ENCODE measurements around the gene PPP1R1C. TPM values are rescaled to one million over a fixed set of nuclear protein-coding genes. Genes with fewer than 3 reads are reported as not detected.

Gene PPP1R1C
- total RNA-seq, 1 donor from 2014 or later, result not detected

- Histone ChIP-seq H3K9me3 (no peaks in the 10 kb centered on the region), H3K4me3 (no peak overlapping the region), H3K4me1 (no peaks in the 10 kb centered on the region), H3K27me3 (no peaks in the 10 kb centered on the region), H3K36me3 (no peaks in the 10 kb centered on the region), H3K27ac (no peak overlapping the region)
- intact Hi-C loops (cut with DNase I), result no loop called here
- TF ChIP-seq POLR2A (IDR thresholded peaks at IDR 0.05), result no peak
- no peak for DNase-seq (ENCODE audit: extremely low spot score in 2 of 2)
Observed at GRCh38 chr2:181970160-181970794, 15.4 kb upstream of the PPP1R1C start.

GRCh38 chr2:181971032-181971431 lies 14.6 kb upstream of the PPP1R1C start:
- TF ChIP-seq CTCF (IDR thresholded peaks at IDR 0.05) (no peak), POLR2AphosphoS5 (IDR thresholded peaks at IDR 0.05; ENCODE audit: insufficient read depth in 1 of 2, low read depth in 1 of 2) (no peak), POLR2A (IDR thresholded peaks at IDR 0.05) (no peak)
- Histone ChIP-seq H3K27ac (no peak overlapping the region), H3K9me3 (no peaks in the 10 kb centered on the region), H3K4me1 (no peaks in the 10 kb centered on the region), H3K27me3 (no peaks in the 10 kb centered on the region), H3K36me3 (no peaks in the 10 kb centered on the region), H3K4me3 (no peak overlapping the region)
- DNase-seq (ENCODE audit: extremely low spot score in 2 of 2), result no peak
- intact Hi-C loops (cut with DNase I), result no loop called here

- TF ChIP-seq CTCF (IDR thresholded peaks at IDR 0.05) (no peak), POLR2AphosphoS5 (IDR thresholded peaks at IDR 0.05; ENCODE audit: insufficient read depth in 1 of 2, low read depth in 1 of 2) (no peak), POLR2A (IDR thresholded peaks at IDR 0.05) (no peak)
- intact Hi-C loops (cut with DNase I), result no loop called here
- no peaks in the 10 kb centered on the region for H3K27me3 ChIP-seq
Observed at GRCh38 chr2:181972431-181973170, 13.1 kb upstream of the PPP1R1C start.

GRCh38 chr2:181973171-181973783 lies 12.4 kb upstream of the PPP1R1C start:
- Histone ChIP-seq H3K27ac (no peak overlapping the region), H3K9me3 (no peaks in the 10 kb centered on the region), H3K27me3 (no peaks in the 10 kb centered on the region), H3K4me3 (no peak overlapping the region), H3K36me3 (no peaks in the 10 kb centered on the region), H3K4me1 (no peaks in the 10 kb centered on the region)
- DNase-seq (ENCODE audit: extremely low spot score in 2 of 2), result no peak
- intact Hi-C loops (cut with DNase I), result no loop called here
- TF ChIP-seq POLR2AphosphoS5 (IDR thresholded peaks at IDR 0.05; ENCODE audit: insufficient read depth in 1 of 2, low read depth in 1 of 2) (no peak), POLR2A (IDR thresholded peaks at IDR 0.05) (no peak), CTCF (IDR thresholded peaks at IDR 0.05) (no peak)

More at GRCh38 chr2:181972431-181973170, 13.1 kb upstream of the PPP1R1C start:
- H3K9me3 ChIP-seq, result no peaks in the 10 kb centered on the region
- no peak for DNase-seq (ENCODE audit: extremely low spot score in 2 of 2)
- H3K27ac ChIP-seq, result no peak overlapping the region
- no peaks in the 10 kb centered on the region for H3K36me3 ChIP-seq
- no peak overlapping the region for H3K4me3 ChIP-seq
- H3K4me1 ChIP-seq, result no peaks in the 10 kb centered on the region

GRCh38 chr2:181977661-181978350 lies 7.8 kb upstream of the PPP1R1C start:
- intact Hi-C loops (cut with DNase I), result no loop called here
- Histone ChIP-seq H3K27me3 (no peaks in the 10 kb centered on the region), H3K27ac (no peak overlapping the region), H3K9me3 (no peaks in the 10 kb centered on the region), H3K4me1 (no peaks in the 10 kb centered on the region), H3K36me3 (no peaks in the 10 kb centered on the region), H3K4me3 (no peak overlapping the region)
- DNase-seq (ENCODE audit: extremely low spot score in 2 of 2), result no peak
- no peak for TF ChIP-seq POLR2A (IDR thresholded peaks at IDR 0.05)
- TF ChIP-seq CTCF (IDR thresholded peaks at IDR 0.05), result no peak
- TF ChIP-seq POLR2AphosphoS5 (IDR thresholded peaks at IDR 0.05; ENCODE audit: insufficient read depth in 1 of 2, low read depth in 1 of 2), result no peak

Data from vagina (tissue), 2 donors.